ENCODE results near the gene USP17L30. TPM values are rescaled to one million over a fixed set of nuclear protein-coding genes. Genes with fewer than 3 reads are reported as not detected.
"Not testable (repeated sequence)": the region's sequence is repeated elsewhere in the genome, so short reads cannot be mapped to it uniquely, and the experiment has no call there.

Gene USP17L30, protein sequence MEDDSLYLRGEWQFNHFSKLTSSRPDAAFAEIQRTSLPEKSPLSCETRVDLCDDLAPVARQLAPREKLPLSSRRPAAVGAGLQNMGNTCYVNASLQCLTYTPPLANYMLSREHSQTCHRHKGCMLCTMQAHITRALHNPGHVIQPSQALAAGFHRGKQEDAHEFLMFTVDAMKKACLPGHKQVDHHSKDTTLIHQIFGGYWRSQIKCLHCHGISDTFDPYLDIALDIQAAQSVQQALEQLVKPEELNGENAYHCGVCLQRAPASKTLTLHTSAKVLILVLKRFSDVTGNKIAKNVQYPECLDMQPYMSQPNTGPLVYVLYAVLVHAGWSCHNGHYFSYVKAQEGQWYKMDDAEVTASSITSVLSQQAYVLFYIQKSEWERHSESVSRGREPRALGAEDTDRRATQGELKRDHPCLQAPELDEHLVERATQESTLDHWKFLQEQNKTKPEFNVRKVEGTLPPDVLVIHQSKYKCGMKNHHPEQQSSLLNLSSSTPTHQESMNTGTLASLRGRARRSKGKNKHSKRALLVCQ
- total RNA-seq: not detected
- not detected for total RNA-seq (2013)

DNA sequence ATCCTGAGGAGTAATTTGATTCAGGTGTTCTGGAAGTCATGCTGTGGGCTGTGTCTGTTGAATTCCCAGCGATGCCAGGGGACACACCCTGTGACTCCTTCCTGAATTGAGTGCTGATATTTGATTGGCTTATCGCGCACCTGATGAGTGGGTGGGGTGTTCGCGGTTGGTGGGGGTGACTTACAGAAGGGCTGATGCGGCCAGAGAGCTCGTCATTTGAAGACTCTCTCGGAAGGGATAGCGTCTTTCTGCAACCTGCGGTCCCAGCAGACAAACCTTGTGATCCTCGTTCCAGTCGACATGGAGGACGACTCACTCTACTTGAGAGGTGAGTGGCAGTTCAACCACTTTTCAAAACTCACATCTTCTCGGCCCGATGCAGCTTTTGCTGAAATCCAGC, at the start of gene USP17L30:
Gene USP17L30 (plus strand): TSS at position 301 of the 400 bp plus-strand sequence. CDS start 0 bp downstream, at position 301.
- H3K4me3 Mint-ChIP-seq; H3K27me3 Mint-ChIP-seq (ENCODE audit: low read depth in 2 of 2); H3K4me1 ChIP-seq (ENCODE audit: control insufficient read depth, insufficient read depth, low read length); H3K36me3 ChIP-seq (ENCODE audit: control insufficient read depth, insufficient read depth, low read length); H3K4me3 ChIP-seq (ENCODE audit: low read length); H3K36me3 Mint-ChIP-seq; H3K27ac ChIP-seq (ENCODE audit: low read length); H3K9me3 ChIP-seq (ENCODE audit: control insufficient read depth, insufficient read depth, low read length); DNase-seq; H3K27me3 ChIP-seq (ENCODE audit: control insufficient read depth, insufficient read depth, low read length); H3K9me3 Mint-ChIP-seq; ATAC-seq; H3K27ac Mint-ChIP-seq; intact Hi-C loops (cut with micrococcal nuclease); H3K4me1 Mint-ChIP-seq: not testable (repeated sequence)
- no CpG with 5 or more reads among the region's 15 CpGs for WGBS (ENCODE audit: insufficient coverage)

GRCh38 chr4:9324191-9324590, 38.7 kb upstream of the USP17L30 start:
- DNase-seq, ATAC-seq: not testable (repeated sequence)
- no CpG with 5 or more reads among the region's 13 CpGs for whole genome bisulfite sequencing (ENCODE audit: insufficient coverage)

GRCh38 chr4:9324865-9325264, 38.1 kb upstream of the USP17L30 start, which contains the start of gene USP17L24:
USP17L24 (plus strand) TSS chr4:9325165; CDS start chr4:9325165, 0 bp downstream.
- H3K36me3 ChIP-seq (ENCODE audit: control insufficient read depth, insufficient read depth, low read length); H3K4me3 Mint-ChIP-seq; H3K27ac ChIP-seq (ENCODE audit: low read length); H3K4me3 ChIP-seq (ENCODE audit: low read length); H3K27ac Mint-ChIP-seq; H3K36me3 Mint-ChIP-seq; H3K4me1 Mint-ChIP-seq; H3K27me3 Mint-ChIP-seq (ENCODE audit: low read depth in 2 of 2); H3K9me3 Mint-ChIP-seq; H3K4me1 ChIP-seq (ENCODE audit: control insufficient read depth, insufficient read depth, low read length); DNase-seq; H3K9me3 ChIP-seq (ENCODE audit: control insufficient read depth, insufficient read depth, low read length); intact Hi-C loops (cut with micrococcal nuclease); H3K27me3 ChIP-seq (ENCODE audit: control insufficient read depth, insufficient read depth, low read length); ATAC-seq: not testable (repeated sequence)
- no CpG with 5 or more reads among the region's 15 CpGs for WGBS (ENCODE audit: insufficient coverage)

More at GRCh38 chr4:9324191-9324590, 38.7 kb upstream of the USP17L30 start:
- intact Hi-C loops (cut with micrococcal nuclease); H3K27me3 Mint-ChIP-seq (ENCODE audit: low read depth in 2 of 2); H3K36me3 ChIP-seq (ENCODE audit: control insufficient read depth, insufficient read depth, low read length); H3K4me3 ChIP-seq (ENCODE audit: low read length); H3K9me3 Mint-ChIP-seq; H3K4me1 Mint-ChIP-seq; H3K9me3 ChIP-seq (ENCODE audit: control insufficient read depth, insufficient read depth, low read length); H3K27ac Mint-ChIP-seq; H3K36me3 Mint-ChIP-seq; H3K4me1 ChIP-seq (ENCODE audit: control insufficient read depth, insufficient read depth, low read length); H3K27ac ChIP-seq (ENCODE audit: low read length); H3K27me3 ChIP-seq (ENCODE audit: control insufficient read depth, insufficient read depth, low read length); H3K4me3 Mint-ChIP-seq: not testable (repeated sequence)

GRCh38 chr4:9329611-9330010, 33.3 kb upstream of the USP17L30 start, which contains the start of gene USP17L25:
USP17L25 (plus strand) TSS chr4:9329911; CDS start chr4:9329911, 0 bp downstream.
- ATAC-seq; intact Hi-C loops (cut with micrococcal nuclease): not testable (repeated sequence)
- no CpG with 5 or more reads among the region's 15 CpGs for WGBS (ENCODE audit: insufficient coverage)

GRCh38 chr4:9334358-9334757, 28.6 kb upstream of the USP17L30 start, which contains the start of gene USP17L26:
USP17L26 (plus strand) TSS chr4:9334658; CDS start chr4:9334658, 0 bp downstream.
- H3K4me1 Mint-ChIP-seq; H3K27me3 Mint-ChIP-seq (ENCODE audit: low read depth in 2 of 2); DNase-seq; H3K36me3 Mint-ChIP-seq; H3K4me3 ChIP-seq (ENCODE audit: low read length); H3K27ac Mint-ChIP-seq; H3K27ac ChIP-seq (ENCODE audit: low read length); H3K4me3 Mint-ChIP-seq; H3K36me3 ChIP-seq (ENCODE audit: control insufficient read depth, insufficient read depth, low read length); H3K27me3 ChIP-seq (ENCODE audit: control insufficient read depth, insufficient read depth, low read length); intact Hi-C loops (cut with micrococcal nuclease); H3K4me1 ChIP-seq (ENCODE audit: control insufficient read depth, insufficient read depth, low read length); H3K9me3 ChIP-seq (ENCODE audit: control insufficient read depth, insufficient read depth, low read length); H3K9me3 Mint-ChIP-seq; ATAC-seq: not testable (repeated sequence)
- no CpG with 5 or more reads among the region's 15 CpGs for WGBS (ENCODE audit: insufficient coverage)

More at GRCh38 chr4:9329611-9330010, 33.3 kb upstream of the USP17L30 start, which contains the start of gene USP17L25:
- H3K9me3 ChIP-seq (ENCODE audit: control insufficient read depth, insufficient read depth, low read length); H3K27ac ChIP-seq (ENCODE audit: low read length); H3K4me3 Mint-ChIP-seq; H3K4me1 ChIP-seq (ENCODE audit: control insufficient read depth, insufficient read depth, low read length); H3K36me3 Mint-ChIP-seq; H3K9me3 Mint-ChIP-seq; H3K4me3 ChIP-seq (ENCODE audit: low read length); H3K27me3 ChIP-seq (ENCODE audit: control insufficient read depth, insufficient read depth, low read length); H3K27me3 Mint-ChIP-seq (ENCODE audit: low read depth in 2 of 2); H3K36me3 ChIP-seq (ENCODE audit: control insufficient read depth, insufficient read depth, low read length); DNase-seq; H3K4me1 Mint-ChIP-seq; H3K27ac Mint-ChIP-seq: not testable (repeated sequence)

- H3K36me3 ChIP-seq (ENCODE audit: control insufficient read depth, insufficient read depth, low read length); H3K4me3 Mint-ChIP-seq; H3K27me3 Mint-ChIP-seq (ENCODE audit: low read depth in 2 of 2); H3K27me3 ChIP-seq (ENCODE audit: control insufficient read depth, insufficient read depth, low read length); DNase-seq; H3K27ac Mint-ChIP-seq; intact Hi-C loops (cut with micrococcal nuclease); H3K36me3 Mint-ChIP-seq; H3K4me3 ChIP-seq (ENCODE audit: low read length); ATAC-seq; H3K4me1 Mint-ChIP-seq; H3K9me3 ChIP-seq (ENCODE audit: control insufficient read depth, insufficient read depth, low read length); H3K4me1 ChIP-seq (ENCODE audit: control insufficient read depth, insufficient read depth, low read length); H3K27ac ChIP-seq (ENCODE audit: low read length); H3K9me3 Mint-ChIP-seq: not testable (repeated sequence)
- WGBS (ENCODE audit: insufficient coverage): no CpG with 5 or more reads among the region's 15 CpGs
Observed at GRCh38 chr4:9339103-9339502, 23.8 kb upstream of the USP17L30 start, which contains the start of gene USP17L5. USP17L5 (plus strand) TSS chr4:9339403; CDS start chr4:9339403, 0 bp downstream.

DNA sequence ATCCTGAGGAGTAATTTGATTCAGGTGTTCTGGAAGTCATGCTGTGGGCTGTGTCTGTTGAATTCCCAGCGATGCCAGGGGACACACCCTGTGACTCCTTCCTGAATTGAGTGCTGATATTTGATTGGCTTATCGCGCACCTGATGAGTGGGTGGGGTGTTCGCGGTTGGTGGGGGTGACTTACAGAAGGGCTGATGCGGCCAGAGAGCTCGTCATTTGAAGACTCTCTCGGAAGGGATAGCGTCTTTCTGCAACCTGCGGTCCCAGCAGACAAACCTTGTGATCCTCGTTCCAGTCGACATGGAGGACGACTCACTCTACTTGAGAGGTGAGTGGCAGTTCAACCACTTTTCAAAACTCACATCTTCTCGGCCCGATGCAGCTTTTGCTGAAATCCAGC, 19.1 kb upstream of the USP17L30 start, which contains the start of gene USP17L27:
Gene USP17L27 (plus strand): TSS at position 301 of the 400 bp plus-strand sequence. CDS start 0 bp downstream, at position 301.
- H3K27me3 ChIP-seq (ENCODE audit: control insufficient read depth, insufficient read depth, low read length); H3K36me3 ChIP-seq (ENCODE audit: control insufficient read depth, insufficient read depth, low read length); intact Hi-C loops (cut with micrococcal nuclease); H3K9me3 ChIP-seq (ENCODE audit: control insufficient read depth, insufficient read depth, low read length); H3K27ac Mint-ChIP-seq; ATAC-seq; H3K4me3 ChIP-seq (ENCODE audit: low read length); DNase-seq; H3K4me1 Mint-ChIP-seq; H3K4me1 ChIP-seq (ENCODE audit: control insufficient read depth, insufficient read depth, low read length); H3K4me3 Mint-ChIP-seq; H3K9me3 Mint-ChIP-seq; H3K36me3 Mint-ChIP-seq; H3K27me3 Mint-ChIP-seq (ENCODE audit: low read depth in 2 of 2); H3K27ac ChIP-seq (ENCODE audit: low read length): not testable (repeated sequence)
- no CpG with 5 or more reads among the region's 15 CpGs for WGBS (ENCODE audit: insufficient coverage)
